NCI-H510A treated with DMSO at 0.1 percent for 48 hours (cell line): ENCODE measurements around the gene GRM6.

Experiments used
- DNase-seq: peaks from one replicate; lab custom pipeline; 2025; lab: John Stamatoyannopoulos, UW

The GRM6 gene

GRCh38 chr5:178994580-178995340 lies at the start of gene GRM6:
Gene GRM6 (minus strand): TSS chr5:178995320. CDS start chr5:178994944, 376 bp downstream.
- DNase-seq = no peak

GRCh38 chr5:179044765-179045164 lies 49.6 kb upstream of the GRM6 start:
- DNase-seq = no peak

- no peak for DNase-seq
Observed at GRCh38 chr5:179033004-179033580, 38.0 kb upstream of the GRM6 start.

- DNase-seq = peak; percentile 66
Observed at GRCh38 chr5:179023528-179024189, 28.5 kb upstream of the GRM6 start, which contains the start of gene ZNF879. Gene ZNF879 (plus strand): TSS chr5:179023804. CDS start chr5:179025005, 1,201 bp downstream.

- DNase-seq = no peak
Observed at GRCh38 chr5:179008667-179009066, 13.5 kb upstream of the GRM6 start.

GRCh38 chr5:179006564-179006963 lies 11.4 kb upstream of the GRM6 start:
- DNase-seq = no peak

- DNase-seq = no peak
Observed at GRCh38 chr5:178998441-178998840, 3.3 kb upstream of the GRM6 start.

- no peak for DNase-seq
Observed at GRCh38 chr5:178997191-178997590, 2.1 kb upstream of the GRM6 start.

- DNase-seq = no peak
Observed at GRCh38 chr5:178996156-178996555, 1.0 kb upstream of the GRM6 start.

- DNase-seq = no peak
Observed at GRCh38 chr5:178995341-178995690, 196 bp upstream of the GRM6 start.

- no peak for DNase-seq
Observed at GRCh38 chr5:178993955-178994579, 1.1 kb downstream of the GRM6 start.

- no peak for DNase-seq
Observed at GRCh38 chr5:178993236-178993765, 1.8 kb downstream of the GRM6 start.

GRCh38 chr5:178992291-178992895 lies 2.7 kb downstream of the GRM6 start:
- no peak for DNase-seq

GRCh38 chr5:178991190-178992145 lies 3.7 kb downstream of the GRM6 start:
- no peak for DNase-seq

- DNase-seq = no peak
Observed at GRCh38 chr5:178990491-178990890, 4.6 kb downstream of the GRM6 start.

GRCh38 chr5:178989311-178989710 lies 5.8 kb downstream of the GRM6 start:
- no peak for DNase-seq

- no peak for DNase-seq
Observed at GRCh38 chr5:178988436-178989220, 6.5 kb downstream of the GRM6 start.

- no peak for DNase-seq
Observed at GRCh38 chr5:178986326-178986960, 8.7 kb downstream of the GRM6 start.
